ENCODE results near the gene GUCA2A.

GUCA2A gene

DNA sequence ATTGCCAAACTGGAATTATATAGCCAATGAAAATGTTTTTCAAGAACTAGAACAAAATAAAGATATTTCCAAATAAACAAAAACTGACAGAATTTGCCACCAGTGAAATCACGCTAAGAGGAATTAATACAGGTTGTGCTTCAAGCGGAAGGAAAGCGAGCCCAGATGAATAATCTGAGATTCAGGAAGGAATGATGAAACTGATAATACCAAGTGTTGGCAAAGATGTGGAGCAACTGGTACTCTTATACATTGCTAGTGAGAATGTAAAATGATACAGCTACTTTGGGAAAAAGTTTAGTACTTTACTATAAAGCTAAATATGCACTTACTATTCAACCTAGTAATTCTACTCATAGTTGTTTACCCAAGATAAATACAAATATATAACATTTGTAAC, 42.1 kb downstream of the GUCA2A start:
- TF ChIP-seq, protein P1, sequence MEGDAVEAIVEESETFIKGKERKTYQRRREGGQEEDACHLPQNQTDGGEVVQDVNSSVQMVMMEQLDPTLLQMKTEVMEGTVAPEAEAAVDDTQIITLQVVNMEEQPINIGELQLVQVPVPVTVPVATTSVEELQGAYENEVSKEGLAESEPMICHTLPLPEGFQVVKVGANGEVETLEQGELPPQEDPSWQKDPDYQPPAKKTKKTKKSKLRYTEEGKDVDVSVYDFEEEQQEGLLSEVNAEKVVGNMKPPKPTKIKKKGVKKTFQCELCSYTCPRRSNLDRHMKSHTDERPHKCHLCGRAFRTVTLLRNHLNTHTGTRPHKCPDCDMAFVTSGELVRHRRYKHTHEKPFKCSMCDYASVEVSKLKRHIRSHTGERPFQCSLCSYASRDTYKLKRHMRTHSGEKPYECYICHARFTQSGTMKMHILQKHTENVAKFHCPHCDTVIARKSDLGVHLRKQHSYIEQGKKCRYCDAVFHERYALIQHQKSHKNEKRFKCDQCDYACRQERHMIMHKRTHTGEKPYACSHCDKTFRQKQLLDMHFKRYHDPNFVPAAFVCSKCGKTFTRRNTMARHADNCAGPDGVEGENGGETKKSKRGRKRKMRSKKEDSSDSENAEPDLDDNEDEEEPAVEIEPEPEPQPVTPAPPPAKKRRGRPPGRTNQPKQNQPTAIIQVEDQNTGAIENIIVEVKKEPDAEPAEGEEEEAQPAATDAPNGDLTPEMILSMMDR (IDR thresholded peaks at IDR 0.05; ENCODE audit: low read depth, low read length, missing control alignments) = no peak
- H3K4me3 ChIP-seq (ENCODE audit: low read depth, low read length) = no peak overlapping the region
- DNase-seq (ENCODE audit: low read depth) = no peak

GRCh38 chr1:42118125-42118524, 46.4 kb downstream of the GUCA2A start:
- TF ChIP-seq, protein P1 (IDR thresholded peaks at IDR 0.05; ENCODE audit: low read depth, low read length, missing control alignments) = no peak
- DNase-seq (ENCODE audit: low read depth) = no peak
- H3K4me3 ChIP-seq (ENCODE audit: low read depth, low read length) = no peak overlapping the region

DNA sequence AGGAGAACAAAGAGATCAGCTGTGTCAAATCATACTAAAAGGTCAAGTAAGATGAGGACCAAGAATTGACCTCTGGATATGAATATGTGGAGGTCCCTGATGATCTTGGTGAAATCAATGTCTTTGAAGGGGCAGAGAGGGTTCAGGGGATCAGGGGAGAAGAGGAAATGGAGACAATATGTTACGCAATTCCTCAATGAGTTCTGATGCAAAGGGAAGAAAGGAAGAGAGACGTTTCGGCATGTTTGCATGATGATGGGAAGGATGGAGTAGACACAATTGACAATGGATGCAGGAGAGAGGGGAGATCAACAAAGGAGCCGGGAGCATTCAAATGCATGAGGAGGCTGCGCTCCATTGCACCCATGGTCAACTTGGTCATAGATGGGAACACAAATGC, 47.3 kb downstream of the GUCA2A start:
- H3K4me3 ChIP-seq (ENCODE audit: low read depth, low read length) = no peak overlapping the region
- DNase-seq (ENCODE audit: low read depth) = no peak
- TF ChIP-seq, protein P1 (IDR thresholded peaks at IDR 0.05; ENCODE audit: low read depth, low read length, missing control alignments) = no peak

- no peak for DNase-seq (ENCODE audit: low read depth)
- no peak overlapping the region for H3K4me3 ChIP-seq (ENCODE audit: low read depth, low read length)
- TF ChIP-seq, protein P1 (IDR thresholded peaks at IDR 0.05; ENCODE audit: low read depth, low read length, missing control alignments) = no peak
Measured at GRCh38 chr1:42114229-42114628, 50.3 kb downstream of the GUCA2A start.
